ENCODE measurements around the gene UPK1B.

- TF ChIP-seq, protein P1, sequence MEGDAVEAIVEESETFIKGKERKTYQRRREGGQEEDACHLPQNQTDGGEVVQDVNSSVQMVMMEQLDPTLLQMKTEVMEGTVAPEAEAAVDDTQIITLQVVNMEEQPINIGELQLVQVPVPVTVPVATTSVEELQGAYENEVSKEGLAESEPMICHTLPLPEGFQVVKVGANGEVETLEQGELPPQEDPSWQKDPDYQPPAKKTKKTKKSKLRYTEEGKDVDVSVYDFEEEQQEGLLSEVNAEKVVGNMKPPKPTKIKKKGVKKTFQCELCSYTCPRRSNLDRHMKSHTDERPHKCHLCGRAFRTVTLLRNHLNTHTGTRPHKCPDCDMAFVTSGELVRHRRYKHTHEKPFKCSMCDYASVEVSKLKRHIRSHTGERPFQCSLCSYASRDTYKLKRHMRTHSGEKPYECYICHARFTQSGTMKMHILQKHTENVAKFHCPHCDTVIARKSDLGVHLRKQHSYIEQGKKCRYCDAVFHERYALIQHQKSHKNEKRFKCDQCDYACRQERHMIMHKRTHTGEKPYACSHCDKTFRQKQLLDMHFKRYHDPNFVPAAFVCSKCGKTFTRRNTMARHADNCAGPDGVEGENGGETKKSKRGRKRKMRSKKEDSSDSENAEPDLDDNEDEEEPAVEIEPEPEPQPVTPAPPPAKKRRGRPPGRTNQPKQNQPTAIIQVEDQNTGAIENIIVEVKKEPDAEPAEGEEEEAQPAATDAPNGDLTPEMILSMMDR (IDR thresholded peaks at IDR 0.05 in 4 of 5, conservative IDR thresholded peaks at IDR 0.05 in 1 of 5) = no peak
- TF ChIP-seq POLR2A (IDR thresholded peaks at IDR 0.05) = no peak
Observed at GRCh38 chr3:119191800-119192199, 18.4 kb downstream of the UPK1B start.
